ENCODE data around the gene ISCA2.
A peak's percentile ranks its signal among the peaks of the same experiment; 100 is the strongest.

The ISCA2 gene

DNA sequence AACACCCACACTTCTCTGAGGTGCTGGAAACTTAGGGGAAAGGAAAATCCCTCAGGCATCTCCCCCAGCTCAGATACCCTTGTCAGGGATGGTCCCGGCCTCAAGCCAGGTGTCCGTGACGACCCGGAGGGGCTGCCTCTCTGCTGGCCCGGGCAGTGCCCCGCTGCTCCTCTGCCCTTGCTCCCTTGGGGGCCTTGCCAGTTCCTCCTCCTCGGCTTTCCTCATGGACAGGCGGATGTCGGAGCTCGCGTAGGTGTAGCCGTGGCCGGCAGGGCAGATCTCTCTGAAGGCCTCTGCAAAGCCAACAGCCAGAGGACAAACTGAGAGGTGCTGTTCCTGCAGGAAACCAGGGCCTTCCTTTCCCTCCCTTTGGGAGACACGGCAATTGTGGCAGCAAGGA is 34.8 kb downstream of the ISCA2 start (continued):
- TF ChIP-seq ZNF24 (tag by site-specific recombination; IDR thresholded peaks at IDR 0.05) (no peak), ZNF768 (tag by site-specific recombination; IDR thresholded peaks at IDR 0.05) (no peak)

DNA sequence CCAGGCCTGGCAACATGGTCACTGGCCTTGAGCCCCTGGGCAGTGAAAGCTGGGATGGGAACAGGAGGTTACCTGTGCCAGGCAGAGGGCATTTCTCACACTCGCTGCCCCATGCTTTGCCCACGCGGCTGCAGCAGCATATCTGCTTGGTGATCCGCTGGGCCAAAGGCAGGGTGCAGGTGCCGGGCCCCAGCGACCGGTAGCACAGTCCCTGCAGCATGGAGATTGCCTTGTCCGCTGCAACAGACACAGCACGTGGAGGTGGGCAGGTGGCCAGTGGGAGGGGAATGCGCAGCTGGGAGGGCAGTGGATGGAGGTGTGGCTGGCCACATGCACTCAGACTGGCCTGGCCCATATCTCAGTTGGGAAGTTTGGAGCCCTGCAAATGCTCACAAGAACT is 35.3 kb downstream of the ISCA2 start:
- Histone ChIP-seq H3K4me1 (ENCODE audit: control insufficient read depth, insufficient read depth, low read length) (no peaks in the 10 kb centered on the region), H3K9me3 (ENCODE audit: control insufficient read depth, insufficient read depth, low read depth, low read length) (no peaks in the 10 kb centered on the region), H3K4me3 (ENCODE audit: low read depth, low read length) (no peak overlapping the region), H3K36me3 (ENCODE audit: control insufficient read depth in 2 of 2, insufficient read depth in 1 of 2, low read length in 2 of 2) (no peaks in the 10 kb centered on the region), H3K27ac (ENCODE audit: extremely low read depth, low read depth, low read length) (no peak overlapping the region)
- POLR2A ChIA-PET: no interaction called here
- CTCF ChIA-PET: interaction anchor here (0.7 to 1.0 kb wide), 3 partner anchors 70 to 90 kb away, joined by 3 read pairs; no protein-coding TSS in a partner anchor
- TF ChIP-seq ZFP3 (tag by site-specific recombination; IDR thresholded peaks at IDR 0.05; ENCODE audit: low read depth) (no peak), ZBTB20 (tag by site-specific recombination; IDR thresholded peaks at IDR 0.05) (no peak)
- TF ChIP-seq, protein P1, sequence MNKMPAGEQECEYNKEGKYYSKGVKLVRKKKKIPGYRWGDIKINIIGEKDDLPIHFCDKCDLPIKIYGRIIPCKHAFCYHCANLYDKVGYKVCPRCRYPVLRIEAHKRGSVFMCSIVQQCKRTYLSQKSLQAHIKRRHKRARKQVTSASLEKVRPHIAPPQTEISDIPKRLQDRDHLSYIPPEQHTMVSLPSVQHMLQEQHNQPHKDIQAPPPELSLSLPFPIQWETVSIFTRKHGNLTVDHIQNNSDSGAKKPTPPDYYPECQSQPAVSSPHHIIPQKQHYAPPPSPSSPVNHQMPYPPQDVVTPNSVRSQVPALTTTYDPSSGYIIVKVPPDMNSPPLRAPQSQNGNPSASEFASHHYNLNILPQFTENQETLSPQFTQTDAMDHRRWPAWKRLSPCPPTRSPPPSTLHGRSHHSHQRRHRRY (tag by site-specific recombination; IDR thresholded peaks at IDR 0.05): no peak

DNA sequence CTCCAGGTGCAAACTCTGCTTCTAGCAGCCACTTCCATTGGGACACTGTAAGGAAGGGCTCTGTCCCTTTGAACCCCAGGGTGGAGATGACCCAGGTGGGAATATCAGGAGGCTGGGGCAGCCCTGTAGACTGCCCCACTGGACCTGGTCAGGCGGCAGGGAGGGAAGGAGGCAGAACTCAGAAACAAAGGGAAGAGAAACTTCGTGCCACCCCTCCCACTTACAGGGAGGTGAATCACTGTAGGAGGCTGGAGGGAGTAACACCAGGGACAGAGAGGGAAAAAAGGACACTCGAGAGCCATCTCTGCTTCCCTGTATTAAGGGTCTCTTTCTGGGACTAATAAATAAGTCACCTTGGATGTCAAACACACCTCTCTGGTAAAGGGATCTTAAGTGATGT is 37.4 kb downstream of the ISCA2 start:
- Histone ChIP-seq H3K4me1 (ENCODE audit: control insufficient read depth, insufficient read depth, low read length) (peaks cover 2% of the 10 kb centered on the region; the same call in 1 of the 2 replicates), H3K36me3 (ENCODE audit: control insufficient read depth in 2 of 2, insufficient read depth in 1 of 2, low read length in 2 of 2) (no peaks in the 10 kb centered on the region), H3K4me3 (ENCODE audit: low read depth, low read length) (no peak overlapping the region), H3K9me3 (ENCODE audit: control insufficient read depth, insufficient read depth, low read depth, low read length) (no peaks in the 10 kb centered on the region), H3K27ac (ENCODE audit: extremely low read depth, low read depth, low read length) (no peak overlapping the region)
- TF ChIP-seq ZBTB8A (tag by site-specific recombination; IDR thresholded peaks at IDR 0.05) (no peak), ZNF596 (tag by site-specific recombination; IDR thresholded peaks at IDR 0.05) (no peak), ZNF777 (tag by site-specific recombination; IDR thresholded peaks at IDR 0.05; ENCODE audit: borderline replicate concordance) (no peak), ZNF114 (tag by site-specific recombination; IDR thresholded peaks at IDR 0.05) (no peak), SETDB1 (IDR thresholded peaks at IDR 0.05; ENCODE audit: insufficient read length, low read length) (no peak)
- TF ChIP-seq, protein P2, sequence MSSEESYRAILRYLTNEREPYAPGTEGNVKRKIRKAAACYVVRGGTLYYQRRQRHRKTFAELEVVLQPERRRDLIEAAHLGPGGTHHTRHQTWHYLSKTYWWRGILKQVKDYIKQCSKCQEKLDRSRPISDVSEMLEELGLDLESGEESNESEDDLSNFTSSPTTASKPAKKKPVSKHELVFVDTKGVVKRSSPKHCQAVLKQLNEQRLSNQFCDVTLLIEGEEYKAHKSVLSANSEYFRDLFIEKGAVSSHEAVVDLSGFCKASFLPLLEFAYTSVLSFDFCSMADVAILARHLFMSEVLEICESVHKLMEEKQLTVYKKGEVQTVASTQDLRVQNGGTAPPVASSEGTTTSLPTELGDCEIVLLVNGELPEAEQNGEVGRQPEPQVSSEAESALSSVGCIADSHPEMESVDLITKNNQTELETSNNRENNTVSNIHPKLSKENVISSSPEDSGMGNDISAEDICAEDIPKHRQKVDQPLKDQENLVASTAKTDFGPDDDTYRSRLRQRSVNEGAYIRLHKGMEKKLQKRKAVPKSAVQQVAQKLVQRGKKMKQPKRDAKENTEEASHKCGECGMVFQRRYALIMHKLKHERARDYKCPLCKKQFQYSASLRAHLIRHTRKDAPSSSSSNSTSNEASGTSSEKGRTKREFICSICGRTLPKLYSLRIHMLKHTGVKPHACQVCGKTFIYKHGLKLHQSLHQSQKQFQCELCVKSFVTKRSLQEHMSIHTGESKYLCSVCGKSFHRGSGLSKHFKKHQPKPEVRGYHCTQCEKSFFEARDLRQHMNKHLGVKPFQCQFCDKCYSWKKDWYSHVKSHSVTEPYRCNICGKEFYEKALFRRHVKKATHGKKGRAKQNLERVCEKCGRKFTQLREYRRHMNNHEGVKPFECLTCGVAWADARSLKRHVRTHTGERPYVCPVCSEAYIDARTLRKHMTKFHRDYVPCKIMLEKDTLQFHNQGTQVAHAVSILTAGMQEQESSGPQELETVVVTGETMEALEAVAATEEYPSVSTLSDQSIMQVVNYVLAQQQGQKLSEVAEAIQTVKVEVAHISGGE (tag by site-specific recombination; conservative IDR thresholded peaks at IDR 0.05; ENCODE audit: low read depth): no peak
- POLR2A ChIA-PET: no interaction called here
- CTCF ChIA-PET: interaction anchor here (0.9 to 1.2 kb wide), 4 partner anchors 22 to 78 kb away, joined by 3 to 6 read pairs (median 4); no protein-coding TSS in a partner anchor

DNA sequence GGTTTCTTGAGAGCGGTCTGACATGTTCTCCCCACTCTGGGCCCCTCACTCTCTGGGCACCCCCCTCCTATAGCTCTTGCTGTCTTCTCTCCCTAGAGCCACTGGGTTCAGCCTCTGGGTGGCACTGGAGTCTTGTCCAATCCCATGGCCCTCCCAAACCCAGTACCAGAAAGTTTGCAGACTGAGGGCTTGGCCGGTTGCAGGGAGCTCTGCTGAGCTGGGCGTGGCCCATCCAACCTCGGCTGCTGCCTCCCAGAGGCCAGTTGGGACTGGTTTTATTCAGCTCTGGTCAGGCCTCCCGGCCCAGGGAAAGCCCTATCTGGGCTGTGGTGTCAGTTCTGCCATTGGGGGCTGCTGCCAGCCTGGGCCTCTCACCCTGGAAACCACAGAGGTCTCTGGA is 37.9 kb downstream of the ISCA2 start:
- Histone ChIP-seq H3K36me3 (ENCODE audit: control insufficient read depth in 2 of 2, insufficient read depth in 1 of 2, low read length in 2 of 2) (no peaks in the 10 kb centered on the region), H3K4me3 (ENCODE audit: low read depth, low read length) (no peak overlapping the region), H3K4me1 (ENCODE audit: control insufficient read depth, insufficient read depth, low read length) (peaks cover 4% of the 10 kb centered on the region; the same call in 1 of the 2 replicates), H3K9me3 (ENCODE audit: control insufficient read depth, insufficient read depth, low read depth, low read length) (no peaks in the 10 kb centered on the region), H3K27ac (ENCODE audit: extremely low read depth, low read depth, low read length) (no peak overlapping the region)
- POLR2A ChIA-PET: no interaction called here
- CTCF ChIA-PET: interaction anchor here (0.6 to 1.2 kb wide), 7 partner anchors 10 to 292 kb away, joined by 3 to 6 read pairs (median 3); no protein-coding TSS in a partner anchor
- TF ChIP-seq, protein P3, sequence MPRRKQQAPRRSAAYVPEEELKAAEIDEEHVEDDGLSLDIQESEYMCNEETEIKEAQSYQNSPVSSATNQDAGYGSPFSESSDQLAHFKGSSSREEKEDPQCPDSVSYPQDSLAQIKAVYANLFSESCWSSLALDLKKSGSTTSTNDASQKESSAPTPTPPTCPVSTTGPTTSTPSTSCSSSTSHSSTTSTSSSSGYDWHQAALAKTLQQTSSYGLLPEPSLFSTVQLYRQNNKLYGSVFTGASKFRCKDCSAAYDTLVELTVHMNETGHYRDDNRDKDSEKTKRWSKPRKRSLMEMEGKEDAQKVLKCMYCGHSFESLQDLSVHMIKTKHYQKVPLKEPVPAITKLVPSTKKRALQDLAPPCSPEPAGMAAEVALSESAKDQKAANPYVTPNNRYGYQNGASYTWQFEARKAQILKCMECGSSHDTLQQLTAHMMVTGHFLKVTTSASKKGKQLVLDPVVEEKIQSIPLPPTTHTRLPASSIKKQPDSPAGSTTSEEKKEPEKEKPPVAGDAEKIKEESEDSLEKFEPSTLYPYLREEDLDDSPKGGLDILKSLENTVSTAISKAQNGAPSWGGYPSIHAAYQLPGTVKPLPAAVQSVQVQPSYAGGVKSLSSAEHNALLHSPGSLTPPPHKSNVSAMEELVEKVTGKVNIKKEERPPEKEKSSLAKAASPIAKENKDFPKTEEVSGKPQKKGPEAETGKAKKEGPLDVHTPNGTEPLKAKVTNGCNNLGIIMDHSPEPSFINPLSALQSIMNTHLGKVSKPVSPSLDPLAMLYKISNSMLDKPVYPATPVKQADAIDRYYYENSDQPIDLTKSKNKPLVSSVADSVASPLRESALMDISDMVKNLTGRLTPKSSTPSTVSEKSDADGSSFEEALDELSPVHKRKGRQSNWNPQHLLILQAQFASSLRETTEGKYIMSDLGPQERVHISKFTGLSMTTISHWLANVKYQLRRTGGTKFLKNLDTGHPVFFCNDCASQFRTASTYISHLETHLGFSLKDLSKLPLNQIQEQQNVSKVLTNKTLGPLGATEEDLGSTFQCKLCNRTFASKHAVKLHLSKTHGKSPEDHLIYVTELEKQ (tag by site-specific recombination; IDR thresholded peaks at IDR 0.05; ENCODE audit: borderline replicate concordance): no peak
- peak; percentile 36 for TF ChIP-seq ZNF654 (tag by site-specific recombination; IDR thresholded peaks at IDR 0.05; ENCODE audit: low read depth)
- no peak for TF ChIP-seq ZNF600 (tag by site-specific recombination; IDR thresholded peaks at IDR 0.05)
- peak; percentile 53; the same call in 1 of the 2 replicates for TF ChIP-seq KLF1 (tag by site-specific recombination; IDR thresholded peaks at IDR 0.05)
- no peak for TF ChIP-seq BCL11A (tag by site-specific recombination; IDR thresholded peaks at IDR 0.05; ENCODE audit: low read depth)
- no peak for TF ChIP-seq ZNF391 (tag by site-specific recombination; IDR thresholded peaks at IDR 0.05; ENCODE audit: borderline replicate concordance, low read depth)
- TF ChIP-seq ZNF777 (tag by site-specific recombination; IDR thresholded peaks at IDR 0.05; ENCODE audit: borderline replicate concordance): no peak
- no peak for TF ChIP-seq ZSCAN23 (tag by site-specific recombination; IDR thresholded peaks at IDR 0.05)
- TF ChIP-seq ZNF202 (tag by site-specific recombination; IDR thresholded peaks at IDR 0.05; ENCODE audit: borderline replicate concordance): no peak
- no peak for TF ChIP-seq TRIM28 (IDR thresholded peaks at IDR 0.05; ENCODE audit: borderline replicate concordance, low read length)
- no peak for TF ChIP-seq ZNF274 (IDR thresholded peaks at IDR 0.05; ENCODE audit: low read length)
- no peak for TF ChIP-seq ZNF274 (tag by site-specific recombination; IDR thresholded peaks at IDR 0.05; ENCODE audit: borderline replicate concordance)
- no peak for TF ChIP-seq HOXA7 (CRISPR knock-in tag; IDR thresholded peaks at IDR 0.05; ENCODE audit: borderline replicate concordance)
